GM19438 (cell line): Measurements from ENCODE around the gene ALDH7A1.
A peak's percentile ranks its signal among the peaks of the same experiment; 100 is the strongest.
"Not testable (repeated sequence)": the region's sequence is repeated elsewhere in the genome, so short reads cannot be mapped to it uniquely, and the experiment has no call there.

Experiments used
- ATAC-seq: cut with Tn5 transposase; IDR thresholded peaks from one replicate; pipeline ENCODE4 v1.9.1; 2021; ENCODE audit warnings: low read depth; ENCODE audit not compliant: unreplicated experiment

ALDH7A1 gene

GRCh38 chr5:126597156-126597555 is 2.1 kb upstream of the ALDH7A1 start:
- ATAC-seq = no peak

GRCh38 chr5:126595486-126596083 is 566 bp upstream of the ALDH7A1 start:
- peak; percentile 20 for ATAC-seq

- ATAC-seq = no peak
Observed at GRCh38 chr5:126591549-126591948, 3.5 kb downstream of the ALDH7A1 start.

- no peak for ATAC-seq
Observed at GRCh38 chr5:126589536-126590297, 5.3 kb downstream of the ALDH7A1 start.

- no peak for ATAC-seq
Observed at GRCh38 chr5:126587551-126588390, 7.2 kb downstream of the ALDH7A1 start.

- ATAC-seq = no peak
Observed at GRCh38 chr5:126583761-126584160, 11.3 kb downstream of the ALDH7A1 start.

- no peak for ATAC-seq
Observed at GRCh38 chr5:126579716-126580115, 15.3 kb downstream of the ALDH7A1 start.

GRCh38 chr5:126577415-126577814 is 17.6 kb downstream of the ALDH7A1 start:
- ATAC-seq = no peak

GRCh38 chr5:126576974-126577373 is 18.0 kb downstream of the ALDH7A1 start:
- ATAC-seq = no peak

GRCh38 chr5:126575644-126576043 is 19.4 kb downstream of the ALDH7A1 start:
- ATAC-seq = no peak

GRCh38 chr5:126568206-126568755 is 26.7 kb downstream of the ALDH7A1 start:
- no peak for ATAC-seq

GRCh38 chr5:126562823-126563222 is 32.2 kb downstream of the ALDH7A1 start:
- ATAC-seq = peak; percentile 84

- no peak for ATAC-seq
Observed at GRCh38 chr5:126561908-126562307, 33.1 kb downstream of the ALDH7A1 start.

GRCh38 chr5:126555101-126555500 is 39.9 kb downstream of the ALDH7A1 start:
- ATAC-seq = not testable (repeated sequence)

- no peak for ATAC-seq
Observed at GRCh38 chr5:126552614-126553013, 42.4 kb downstream of the ALDH7A1 start.

- peak; percentile 75 for ATAC-seq
Observed at GRCh38 chr5:126544087-126544740, 50.8 kb downstream of the ALDH7A1 start.

GRCh38 chr5:126543660-126544059 is 51.4 kb downstream of the ALDH7A1 start:
- ATAC-seq = no peak

- ATAC-seq = no peak
Observed at GRCh38 chr5:126543009-126543408, 52.0 kb downstream of the ALDH7A1 start.

- ATAC-seq = peak; percentile 61
Observed at GRCh38 chr5:126542441-126542840, 52.6 kb downstream of the ALDH7A1 start.

GRCh38 chr5:126540631-126541030 is 54.4 kb downstream of the ALDH7A1 start:
- no peak for ATAC-seq
